GM19452 (cell line): ENCODE results near the gene COL1A1.

Experiments
- ATAC-seq: cut with Tn5 transposase; IDR thresholded peaks from one replicate; pipeline ENCODE4 v1.9.1; 2021; ENCODE audit not compliant: unreplicated experiment

The COL1A1 gene

GRCh38 chr17:50213026-50214022, 11.9 kb upstream of the COL1A1 start:
- ATAC-seq: no peak

- no peak for ATAC-seq
Measured at GRCh38 chr17:50212121-50212843, 10.9 kb upstream of the COL1A1 start.

- ATAC-seq: no peak
Measured at GRCh38 chr17:50211249-50212120, 10.1 kb upstream of the COL1A1 start.

GRCh38 chr17:50210240-50211225, 9.1 kb upstream of the COL1A1 start:
- ATAC-seq: no peak

GRCh38 chr17:50209472-50210239, 8.2 kb upstream of the COL1A1 start:
- no peak for ATAC-seq

GRCh38 chr17:50209133-50209471, 7.7 kb upstream of the COL1A1 start:
- no peak for ATAC-seq

- ATAC-seq: no peak
Measured at GRCh38 chr17:50208611-50209061, 7.2 kb upstream of the COL1A1 start.

- ATAC-seq: no peak
Measured at GRCh38 chr17:50207792-50208567, 6.5 kb upstream of the COL1A1 start.

- no peak for ATAC-seq
Measured at GRCh38 chr17:50207315-50207714, 5.9 kb upstream of the COL1A1 start.

GRCh38 chr17:50206604-50207293, 5.3 kb upstream of the COL1A1 start:
- ATAC-seq: no peak

GRCh38 chr17:50205963-50206505, 4.6 kb upstream of the COL1A1 start:
- no peak for ATAC-seq

- no peak for ATAC-seq
Measured at GRCh38 chr17:50205111-50205962, 3.9 kb upstream of the COL1A1 start.

GRCh38 chr17:50204431-50204830, 3.0 kb upstream of the COL1A1 start:
- no peak for ATAC-seq

GRCh38 chr17:50203604-50204345, 2.3 kb upstream of the COL1A1 start:
- no peak for ATAC-seq

GRCh38 chr17:50203086-50203485, 1.7 kb upstream of the COL1A1 start:
- no peak for ATAC-seq
